BJ (cell line): ENCODE measurements around the gene KIF26B. TPM values are rescaled to one million over a fixed set of nuclear protein-coding genes. Genes with fewer than 3 reads are reported as not detected.

ENCODE experiments used
- CTCF ChIA-PET: fragments of 350-600 bp; formaldehyde crosslinking; extraction: SDS; loops from one replicate; lab custom pipeline; 2021; ENCODE audit warnings: antibody characterized with exemption, inconsistent platforms; lab: Yijun Ruan, JAX
- POLR2A ChIA-PET: fragments of 300-600 bp; sonication (Branson Sonifier 250); formaldehyde crosslinking; extraction: SDS; loops from one replicate; lab custom pipeline; 2021; ENCODE audit warnings: antibody characterized with exemption; lab: Charles Lee
- DNase-seq: peaks from one replicate; pipeline ENCODE4 v3.0.0-alpha.2; 2011; ENCODE audit warnings: low read depth
- H3K27me3 ChIP-seq: 2 replicates; pipeline ENCODE4 v1.6.0; 2011; ENCODE audit warnings: low read length; ENCODE audit not compliant: control insufficient read depth, insufficient read depth
- H3K36me3 ChIP-seq: 2 replicates; pipeline ENCODE4 v1.5.1; 2011; ENCODE audit warnings: low read length; ENCODE audit not compliant: control insufficient read depth, insufficient read depth
- H3K4me3 ChIP-seq: 2 replicates; pipeline ENCODE4 v1.5.1; 2011; ENCODE audit warnings: low read depth, mild to moderate bottlenecking, control low read depth, low read length
- CTCF ChIP-seq: IDR thresholded peaks from 2 replicates; pipeline ENCODE4 v1.5.1; 2011; ENCODE audit warnings: low read depth, mild to moderate bottlenecking, control low read depth, inconsistent platforms, low read length, moderate library complexity; ENCODE audit not compliant: insufficient read depth
- polyA plus RNA-seq: library from polyadenylated mRNA; depleted of rRNA; stranded (reverse); fragments of >200 nt; gene quantifications from 2 replicates; pipeline ENCODE4 v1.2.3, GENCODE V29; 2011

Gene KIF26B
- polyA plus RNA-seq, 1 experiment: 2.8 TPM

- ChIA-PET POLR2A (no interaction called here), CTCF (no interaction called here)
- H3K36me3 ChIP-seq: peaks cover 22% of the 10 kb centered on the region
- H3K27me3 ChIP-seq: no peaks in the 10 kb centered on the region
- DNase-seq: peak; percentile 23
- no peak overlapping the region for H3K4me3 ChIP-seq
- no peak for TF ChIP-seq CTCF
Observed at GRCh38 chr1:245682638-245683628, 528.1 kb downstream of the KIF26B start.

- Histone ChIP-seq H3K27me3 (no peaks in the 10 kb centered on the region), H3K36me3 (peaks cover 22% of the 10 kb centered on the region), H3K4me3 (no peak overlapping the region)
- no peak for TF ChIP-seq CTCF
- DNase-seq: no peak
- ChIA-PET CTCF (no interaction called here), POLR2A (no interaction called here)
Observed at GRCh38 chr1:245683676-245684075, 528.9 kb downstream of the KIF26B start.

- peaks cover 24% of the 10 kb centered on the region for H3K36me3 ChIP-seq
- DNase-seq: no peak
- TF ChIP-seq CTCF: no peak
- H3K27me3 ChIP-seq: no peaks in the 10 kb centered on the region
- H3K4me3 ChIP-seq: no peak overlapping the region
- CTCF ChIA-PET: no interaction called here
- POLR2A ChIA-PET: no interaction called here
Observed at GRCh38 chr1:245684166-245684565, 529.4 kb downstream of the KIF26B start.

GRCh38 chr1:245684571-245684970 is 529.8 kb downstream of the KIF26B start:
- POLR2A ChIA-PET: no interaction called here
- TF ChIP-seq CTCF: no peak
- H3K36me3 ChIP-seq: peaks cover 24% of the 10 kb centered on the region

DNA sequence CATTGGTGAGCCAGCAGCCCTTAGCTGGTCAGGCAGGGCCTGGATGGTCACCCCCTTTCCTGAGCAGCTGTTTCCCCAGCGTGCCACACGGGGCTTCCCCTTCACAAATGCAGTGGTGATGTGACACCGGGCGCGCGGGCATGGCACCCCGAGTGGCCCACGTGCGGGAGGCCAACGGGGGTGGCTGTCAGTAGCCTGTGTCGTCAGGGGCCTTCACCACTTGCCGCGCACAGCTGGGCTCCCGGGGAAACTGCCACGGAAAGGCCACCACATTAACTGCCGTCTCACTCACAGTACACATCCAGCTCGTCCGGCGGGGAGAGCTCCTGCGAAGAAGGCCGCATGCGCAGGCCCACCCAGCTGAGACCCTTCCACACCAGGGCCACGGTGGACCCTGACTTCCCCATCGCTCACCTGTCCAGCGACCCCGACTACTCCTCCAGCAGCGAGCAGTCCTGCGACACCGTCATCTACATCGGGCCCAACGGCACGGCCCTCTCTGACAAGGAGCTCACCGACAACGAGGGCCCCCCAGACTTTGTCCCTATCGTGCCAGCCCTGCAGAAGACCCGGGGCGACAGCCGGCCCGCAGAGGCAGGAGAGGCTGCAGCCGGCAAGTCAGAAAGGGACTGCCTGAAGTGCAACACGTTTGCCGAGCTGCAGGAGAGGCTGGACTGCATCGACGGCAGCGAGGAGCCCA is 530.5 kb downstream of the KIF26B start:
- Histone ChIP-seq H3K4me3 (no peak overlapping the region), H3K36me3 (peaks cover 24% of the 10 kb centered on the region), H3K27me3 (no peaks in the 10 kb centered on the region)
- no peak for TF ChIP-seq CTCF
- no peak for DNase-seq
- CTCF ChIA-PET: no interaction called here
- POLR2A ChIA-PET: no interaction called here

More at GRCh38 chr1:245684571-245684970, 529.8 kb downstream of the KIF26B start:
- no peak overlapping the region for H3K4me3 ChIP-seq
- no peak for DNase-seq
- CTCF ChIA-PET: no interaction called here
- no peaks in the 10 kb centered on the region for H3K27me3 ChIP-seq
